ENCODE measurements around the gene OR6S1.
"Not testable (repeated sequence)": the region's sequence is repeated elsewhere in the genome, so short reads cannot be mapped to it uniquely, and the experiment has no call there.

Gene OR6S1

GRCh38 chr14:20602583-20602982 is 38.9 kb downstream of the OR6S1 start:
- DNase-seq (ENCODE audit: extremely low read depth, low read depth) = no peak
- no peak for TF ChIP-seq CTCF (IDR thresholded peaks at IDR 0.05; ENCODE audit: low read depth, low read length, missing control alignments)
- H3K4me3 ChIP-seq (replicated peaks; ENCODE audit: low read depth, low read length) = no peak overlapping the region

- DNase-seq (ENCODE audit: extremely low read depth, low read depth) = no peak
- no peak for TF ChIP-seq CTCF (IDR thresholded peaks at IDR 0.05; ENCODE audit: low read depth, low read length, missing control alignments)
- H3K4me3 ChIP-seq (replicated peaks; ENCODE audit: low read depth, low read length) = no peak overlapping the region
Observed at GRCh38 chr14:20601522-20601921, 40.0 kb downstream of the OR6S1 start.

GRCh38 chr14:20597108-20597507 is 44.4 kb downstream of the OR6S1 start:
- no peak overlapping the region for H3K4me3 ChIP-seq (replicated peaks; ENCODE audit: low read depth, low read length)
- DNase-seq (ENCODE audit: extremely low read depth, low read depth) = no peak
- no peak for TF ChIP-seq CTCF (IDR thresholded peaks at IDR 0.05; ENCODE audit: low read depth, low read length, missing control alignments)

- not testable (repeated sequence) for DNase-seq (ENCODE audit: extremely low read depth, low read depth)
Observed at GRCh38 chr14:20595726-20596125, 45.8 kb downstream of the OR6S1 start.

GRCh38 chr14:20592574-20592973 is 48.9 kb downstream of the OR6S1 start:
- no peak for TF ChIP-seq CTCF (IDR thresholded peaks at IDR 0.05; ENCODE audit: low read depth, low read length, missing control alignments)
- DNase-seq (ENCODE audit: extremely low read depth, low read depth) = no peak
- H3K4me3 ChIP-seq (replicated peaks; ENCODE audit: low read depth, low read length) = no peak overlapping the region

More at GRCh38 chr14:20595726-20596125, 45.8 kb downstream of the OR6S1 start:
- not testable (repeated sequence) for H3K4me3 ChIP-seq (replicated peaks; ENCODE audit: low read depth, low read length)

GRCh38 chr14:20591235-20591634 is 50.3 kb downstream of the OR6S1 start, which contains the start of gene RNASE12:
TSS of gene RNASE12 (minus strand) at chr14:20591376. CDS start at chr14:20590723, 653 bp downstream.
- H3K4me3 ChIP-seq (replicated peaks; ENCODE audit: low read depth, low read length) = no peak within 1 kb of the TSS
- no peak for TF ChIP-seq CTCF (IDR thresholded peaks at IDR 0.05; ENCODE audit: low read depth, low read length, missing control alignments)
- no peak for DNase-seq (ENCODE audit: extremely low read depth, low read depth)
